K562 (cell line): ENCODE data around the gene VMP1. TPM values are rescaled to one million over a fixed set of nuclear protein-coding genes. Genes with fewer than 3 reads are reported as not detected.

Experiments used
- CBX1 ChIP-seq: sonication (generic); IDR thresholded peaks from 2 replicates; pipeline ENCODE4 v1.6.1; 2016; ENCODE audit warnings: antibody characterized with exemption, low read depth, mild to moderate bottlenecking
- CSDE1 ChIP-seq, 2 experiments: fragments of 450-650 bp; IDR thresholded peaks; 2 replicates each; pipeline ENCODE4 v1.6.1; 2016; ENCODE audit warnings: mild to moderate bottlenecking in 1 of 2
- DMBX1 ChIP-seq: fragments of 250-450 bp; sonication (Bioruptor Pico); IDR thresholded peaks from 2 replicates; pipeline ENCODE4 v1.8.0; 2022; ENCODE audit warnings: inconsistent platforms, mild to moderate bottlenecking, moderate library complexity, borderline replicate concordance
- EZH2 ChIP-seq: IDR thresholded peaks from 2 replicates; pipeline ENCODE4 v1.6.1; 2012; ENCODE audit warnings: low read depth, mild to moderate bottlenecking, inconsistent platforms, low read length, borderline replicate concordance
- GATA2 ChIP-seq: sonication (generic); formaldehyde crosslinking; IDR thresholded peaks from 2 replicates; pipeline ENCODE4 v1.4.0; 2020; ENCODE audit warnings: mild to moderate bottlenecking, missing genetic modification reagents
- KDM5B ChIP-seq: fragments of 200-600 bp; sonication (generic); IDR thresholded peaks from 2 replicates; pipeline ENCODE4 v1.6.1; 2012; ENCODE audit warnings: low read depth, mild to moderate bottlenecking, moderate library complexity, low read length, control low read depth, inconsistent platforms; ENCODE audit not compliant: insufficient replicate concordance
- NBN ChIP-seq: fragments of 450-650 bp; IDR thresholded peaks from 2 replicates; pipeline ENCODE4 v1.6.1; 2016; ENCODE audit warnings: low read depth, mild to moderate bottlenecking
- NFYB ChIP-seq: IDR thresholded peaks from 2 replicates; pipeline ENCODE4 v1.6.1; 2011; ENCODE audit warnings: mild to moderate bottlenecking, moderate library complexity; ENCODE audit not compliant: insufficient read length; ENCODE audit errors: extremely low read depth
- NONO ChIP-seq, 2 experiments: fragments of 200-400 bp in 1 of 2; fragments of 450-650 bp in 1 of 2; formaldehyde crosslinking in 1 of 2; IDR thresholded peaks; 2 replicates each; pipeline ENCODE4 v1.6.1; 2017; ENCODE audit warnings: low read depth in 2 of 2, mild to moderate bottlenecking in 2 of 2, moderate library complexity in 2 of 2, low read length in 1 of 2
- SIN3A ChIP-seq, 2 experiments: fragments of 150-350 bp in 1 of 2; IDR thresholded peaks; 2 replicates each; pipeline ENCODE4 v1.6.1; 2011 to 2016; ENCODE audit warnings: borderline replicate concordance in 2 of 2, low read depth in 2 of 2, low read length in 2 of 2, mild to moderate bottlenecking in 2 of 2, moderate library complexity in 2 of 2; ENCODE audit not compliant: control insufficient read depth in 1 of 2
- SNIP1 ChIP-seq: fragments of 450-650 bp; IDR thresholded peaks from 2 replicates; pipeline ENCODE4 v1.7.1; 2017; ENCODE audit warnings: low read depth, mild to moderate bottlenecking
- TEAD1 ChIP-seq, 2 experiments: fragments of 450-650 bp in 1 of 2; sonication (generic) in 1 of 2; formaldehyde crosslinking; IDR thresholded peaks; 2 replicates each; pipeline versions ENCODE4 v1.4.0 to v1.8.0; 2020 to 2022; ENCODE audit warnings: mild to moderate bottlenecking in 2 of 2, missing genetic modification reagents in 1 of 2
- ZNF184 ChIP-seq: sonication (generic); formaldehyde crosslinking; IDR thresholded peaks from 2 replicates; pipeline ENCODE4 v1.5.0; 2020; ENCODE audit warnings: missing genetic modification reagents
- ZNF239 ChIP-seq: fragments of 250-450 bp; sonication (Bioruptor Pico); IDR thresholded peaks from 2 replicates; pipeline ENCODE4 v1.4.0; 2020; ENCODE audit warnings: mild to moderate bottlenecking
- ZNF408 ChIP-seq: fragments of 250-450 bp; sonication (Bioruptor Pico); IDR thresholded peaks from 2 replicates; pipeline ENCODE4 v1.4.0; 2020; ENCODE audit warnings: low read depth, mild to moderate bottlenecking, moderate library complexity
- ZNF431 ChIP-seq: sonication (generic); formaldehyde crosslinking; IDR thresholded peaks from 2 replicates; pipeline ENCODE4 v1.8.0; 2022; ENCODE audit warnings: mild to moderate bottlenecking, missing genetic modification reagents
- ZNF589 ChIP-seq: fragments of 200-800 bp; sonication (Bioruptor generic); IDR thresholded peaks from 2 replicates; pipeline ENCODE4 v1.6.1; 2016; ENCODE audit warnings: low read depth, missing genetic modification characterization, missing compliant biosample characterization
- ZNF592 ChIP-seq: fragments of 450-650 bp; IDR thresholded peaks from 2 replicates; pipeline ENCODE4 v1.6.1; 2017; ENCODE audit warnings: antibody characterized with exemption, mild to moderate bottlenecking
- polyA plus RNA-seq, 8 experiments: library from polyadenylated mRNA; depleted of rRNA in 4 of 8; stranded (reverse) in 5 of 8; unstranded in 3 of 8; fragments of >200 nt; fragmentation: Nextera tagmentation in 2 of 8; fragmentation: Illumina TruSeq in 1 of 8; extraction: Ambion mirVana in 2 of 8; extraction: Trizol in 1 of 8; gene quantifications; 2 replicates each; pipeline versions ENCODE4 v1.2.1 to v1.2.3, GENCODE V29; 2011 to 2014; ENCODE audit warnings: inconsistent platforms in 1 of 8, missing spikeins in 1 of 8
- total RNA-seq, 7 experiments: library from RNA; depleted of rRNA in 6 of 7; stranded (reverse); fragments of >200 nt in 6 of 7; fragmentation: Illumina TruSeq in 2 of 7; extraction: Trizol in 2 of 7; gene quantifications; 2 replicates each; pipeline versions ENCODE4 v1.2.1 to v1.2.3, GENCODE V29; 2011 to 2021; ENCODE audit warnings: low replicate concordance in 1 of 7
- TF ChIP-seq, protein P1 (sequence below): sonication (generic); formaldehyde crosslinking; IDR thresholded peaks from 2 replicates; pipeline ENCODE4 v1.8.0; 2022; ENCODE audit warnings: mild to moderate bottlenecking, missing genetic modification reagents, borderline replicate concordance
- TF ChIP-seq, protein P2 (sequence below): fragments of 250-450 bp; sonication (Bioruptor Pico); IDR thresholded peaks from 2 replicates; pipeline ENCODE4 v1.5.0; 2020; ENCODE audit warnings: mild to moderate bottlenecking, borderline replicate concordance

The VMP1 gene
- total and polyA plus RNA-seq, 9 of the 15 experiments (the other 6 are each of a cell fraction or from before 2014, with no cell fraction given) = 123 to 304 (median 151) TPM

GRCh38 chr17:59684967-59685366, 22.5 kb upstream of the VMP1 start (continued):
- TF ChIP-seq ZNF592 = 0 out of 2 replicates have a peak, but pooled peaks have one; percentile 16
- TF ChIP-seq, protein P1, sequence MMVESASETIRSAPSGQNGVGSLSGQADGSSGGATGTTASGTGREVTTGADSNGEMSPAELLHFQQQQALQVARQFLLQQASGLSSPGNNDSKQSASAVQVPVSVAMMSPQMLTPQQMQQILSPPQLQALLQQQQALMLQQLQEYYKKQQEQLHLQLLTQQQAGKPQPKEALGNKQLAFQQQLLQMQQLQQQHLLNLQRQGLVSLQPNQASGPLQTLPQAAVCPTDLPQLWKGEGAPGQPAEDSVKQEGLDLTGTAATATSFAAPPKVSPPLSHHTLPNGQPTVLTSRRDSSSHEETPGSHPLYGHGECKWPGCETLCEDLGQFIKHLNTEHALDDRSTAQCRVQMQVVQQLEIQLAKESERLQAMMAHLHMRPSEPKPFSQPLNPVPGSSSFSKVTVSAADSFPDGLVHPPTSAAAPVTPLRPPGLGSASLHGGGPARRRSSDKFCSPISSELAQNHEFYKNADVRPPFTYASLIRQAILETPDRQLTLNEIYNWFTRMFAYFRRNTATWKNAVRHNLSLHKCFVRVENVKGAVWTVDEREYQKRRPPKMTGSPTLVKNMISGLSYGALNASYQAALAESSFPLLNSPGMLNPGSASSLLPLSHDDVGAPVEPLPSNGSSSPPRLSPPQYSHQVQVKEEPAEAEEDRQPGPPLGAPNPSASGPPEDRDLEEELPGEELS = no peak
- no peak for TF ChIP-seq KDM5B
- TF ChIP-seq GATA2 (CRISPR knock-in tag) = peak; percentile 95
- TF ChIP-seq SIN3A (IDR thresholded peaks at IDR 0.05; ENCODE audit: borderline replicate concordance in 2 of 2, control insufficient read depth in 1 of 2, low read depth in 2 of 2, low read length in 2 of 2) = no peak
- no peak for TF ChIP-seq ZNF431 (CRISPR knock-in tag)
- TF ChIP-seq NBN = 0 out of 2 replicates have a peak, but pooled peaks have one; percentile 54
- no peak for TF ChIP-seq ZNF239 (CRISPR knock-in tag)
- TF ChIP-seq TEAD1 (CRISPR knock-in tag; IDR thresholded peaks at IDR 0.05) = peak in 1 of 2 experiments; percentile 47; a peak in 1 of 4 replicates
- TF ChIP-seq NFYB = no peak
- no peak for TF ChIP-seq ZNF184 (CRISPR knock-in tag)
- TF ChIP-seq, protein P2, sequence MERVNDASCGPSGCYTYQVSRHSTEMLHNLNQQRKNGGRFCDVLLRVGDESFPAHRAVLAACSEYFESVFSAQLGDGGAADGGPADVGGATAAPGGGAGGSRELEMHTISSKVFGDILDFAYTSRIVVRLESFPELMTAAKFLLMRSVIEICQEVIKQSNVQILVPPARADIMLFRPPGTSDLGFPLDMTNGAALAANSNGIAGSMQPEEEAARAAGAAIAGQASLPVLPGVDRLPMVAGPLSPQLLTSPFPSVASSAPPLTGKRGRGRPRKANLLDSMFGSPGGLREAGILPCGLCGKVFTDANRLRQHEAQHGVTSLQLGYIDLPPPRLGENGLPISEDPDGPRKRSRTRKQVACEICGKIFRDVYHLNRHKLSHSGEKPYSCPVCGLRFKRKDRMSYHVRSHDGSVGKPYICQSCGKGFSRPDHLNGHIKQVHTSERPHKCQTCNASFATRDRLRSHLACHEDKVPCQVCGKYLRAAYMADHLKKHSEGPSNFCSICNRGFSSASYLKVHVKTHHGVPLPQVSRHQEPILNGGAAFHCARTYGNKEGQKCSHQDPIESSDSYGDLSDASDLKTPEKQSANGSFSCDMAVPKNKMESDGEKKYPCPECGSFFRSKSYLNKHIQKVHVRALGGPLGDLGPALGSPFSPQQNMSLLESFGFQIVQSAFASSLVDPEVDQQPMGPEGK (CRISPR knock-in tag) = no peak
- TF ChIP-seq ZNF408 (CRISPR knock-in tag) = no peak
- no peak for TF ChIP-seq SNIP1
- TF ChIP-seq CSDE1 (IDR thresholded peaks at IDR 0.05) = no peak
- peak; percentile 72; the same call in 1 of the 2 replicates for TF ChIP-seq ZNF589
- TF ChIP-seq NONO (IDR thresholded peaks at IDR 0.05; ENCODE audit: low read depth in 2 of 2, low read length in 1 of 2) = 0 out of 4 replicates have a peak, but pooled peaks of 1 of the 2 experiments have one; percentile 19
- TF ChIP-seq DMBX1 (CRISPR knock-in tag) = peak; percentile 49; the same call in 1 of the 2 replicates
- TF ChIP-seq EZH2 = no peak
- no peak for TF ChIP-seq CBX1
